Endothelial cell of umbilical vein (primary cell): ENCODE data around the gene PTGFR. TPM values are rescaled to one million over a fixed set of nuclear protein-coding genes. Genes with fewer than 3 reads are reported as not detected.

Experiments used
- BruUV-seq: library from RNA; stranded (reverse); fragments of 400-500 nt; replicated peaks from 2 replicates; lab custom pipeline; 2021; lab: Mats Ljungman, UMichigan
- CTCF ChIA-PET: fragments of 300-600, 350-600 bp; sonication (Branson Sonifier 250); formaldehyde crosslinking; loops from one replicate; lab custom pipeline; 2021; ENCODE audit warnings: antibody characterized with exemption, inconsistent platforms; lab: Charles Lee
- POLR2A ChIA-PET: fragments of 300-600, 350-600 bp; sonication (Branson Sonifier 250); formaldehyde crosslinking; loops from one replicate; lab custom pipeline; 2021; ENCODE audit warnings: antibody characterized with exemption, inconsistent platforms; lab: Charles Lee
- DNase-seq: peaks from one replicate; pipeline ENCODE4 v3.0.0-alpha.2; 2011; ENCODE audit warnings: low read depth, low spot score
- FAIRE-seq: peaks from 2 replicates; lab custom pipeline; 2011; peaks lifted over from hg19 to GRCh38; lab: Jason Lieb, UNC
- H2AFZ ChIP-seq: 2 replicates; pipeline ENCODE4 v1.6.0; 2012; ENCODE audit warnings: low read depth, low read length, control low read depth, inconsistent platforms
- H3K27ac ChIP-seq: 2 replicates; pipeline ENCODE4 v1.5.1; 2011; ENCODE audit warnings: low read depth, mild to moderate bottlenecking, control low read depth, low read length, moderate library complexity; ENCODE audit not compliant: insufficient read depth
- H3K27me3 ChIP-seq, 2 experiments: 2 replicates each; pipeline versions ENCODE4 v1.6.0 to v1.6.1; 2011; ENCODE audit warnings: low read length in 2 of 2, mixed read lengths in 1 of 2; ENCODE audit not compliant: control insufficient read depth in 2 of 2, insufficient read depth in 2 of 2
- H3K36me3 ChIP-seq, 2 experiments: 2 replicates in 1 of 2; 3 replicates in 1 of 2; pipeline ENCODE4 v1.5.1; 2011; ENCODE audit warnings: low read length in 2 of 2, mild to moderate bottlenecking in 1 of 2, moderate library complexity in 1 of 2; ENCODE audit not compliant: control insufficient read depth in 2 of 2, insufficient read depth in 2 of 2; ENCODE audit errors: extremely low read depth in 1 of 2
- H3K4me1 ChIP-seq: 3 replicates; pipeline ENCODE4 v1.5.1; 2011; ENCODE audit warnings: mild to moderate bottlenecking, low read length; ENCODE audit not compliant: control insufficient read depth, insufficient read depth; ENCODE audit errors: extremely low read depth
- H3K4me2 ChIP-seq: 2 replicates; pipeline ENCODE4 v1.6.1; 2011; ENCODE audit warnings: low read length, control low read depth, mixed read lengths; ENCODE audit not compliant: insufficient read depth
- H3K4me3 ChIP-seq, 3 experiments: fragments of 200-600 bp in 1 of 3; sonication (generic), shearing (Covaris generic) in 1 of 3; replicated peaks in 1 of 3; 2 replicates each; pipeline ENCODE4 v1.5.1; 2011 to 2016; ENCODE audit warnings: control low read depth in 3 of 3, low read length in 3 of 3, mild to moderate bottlenecking in 2 of 3, inconsistent platforms in 1 of 3, low read depth in 1 of 3, moderate library complexity in 1 of 3; ENCODE audit not compliant: insufficient read depth in 1 of 3
- H3K79me2 ChIP-seq: 2 replicates; pipeline ENCODE4 v1.6.0; 2012; ENCODE audit warnings: low read length, inconsistent platforms; ENCODE audit not compliant: control insufficient read depth, insufficient read depth
- H3K9ac ChIP-seq: replicated peaks from 2 replicates; pipeline ENCODE3; 2011; ENCODE audit warnings: low read length, control low read depth; ENCODE audit not compliant: insufficient read depth; ENCODE audit errors: extremely low read depth
- H3K9me1 ChIP-seq: replicated peaks from 3 replicates; pipeline ENCODE4 v1.6.0; 2011; ENCODE audit warnings: mild to moderate bottlenecking, low read length; ENCODE audit not compliant: control insufficient read depth, insufficient read depth; ENCODE audit errors: extremely low read depth
- H3K9me3 ChIP-seq: replicated peaks from 2 replicates; pipeline ENCODE4 v1.5.1; 2012; ENCODE audit warnings: low read length, inconsistent platforms; ENCODE audit not compliant: control insufficient read depth, insufficient read depth
- H4K20me1 ChIP-seq: replicated peaks from 2 replicates; pipeline ENCODE3; 2011; ENCODE audit warnings: mild to moderate bottlenecking, low read length; ENCODE audit not compliant: control insufficient read depth, insufficient read depth; ENCODE audit errors: extremely low read depth
- CTCF ChIP-seq, 2 donors: IDR thresholded peaks; 1 replicate in 1 of 2; 2 replicates in 1 of 2; pipeline ENCODE4 v1.5.1; 2011; ENCODE audit warnings: low read length in 2 of 2, mild to moderate bottlenecking in 2 of 2, moderate library complexity in 2 of 2, control low read depth in 1 of 2, inconsistent platforms in 1 of 2, low read depth in 1 of 2; ENCODE audit not compliant: insufficient read depth in 1 of 2; ENCODE audit errors: extremely low read depth in 1 of 2
- EZH2 ChIP-seq: IDR thresholded peaks from 2 replicates; pipeline ENCODE4 v1.6.1; 2012; ENCODE audit warnings: borderline replicate concordance, low read depth, mild to moderate bottlenecking, moderate library complexity, low read length, inconsistent platforms; ENCODE audit not compliant: severe bottlenecking
- FOS ChIP-seq: IDR thresholded peaks from 2 replicates; pipeline ENCODE4 v1.6.1; 2011; ENCODE audit warnings: mild to moderate bottlenecking, low read length, moderate library complexity, borderline replicate concordance; ENCODE audit not compliant: insufficient read depth
- GATA2 ChIP-seq: IDR thresholded peaks from 2 replicates; pipeline ENCODE4 v1.7.0; 2011; ENCODE audit warnings: low read depth, mild to moderate bottlenecking, moderate library complexity, mixed read lengths, low read length; ENCODE audit not compliant: insufficient read length, insufficient read depth
- JUN ChIP-seq: IDR thresholded peaks from 2 replicates; pipeline ENCODE4 v1.6.1; 2011; ENCODE audit warnings: borderline replicate concordance, low read depth; ENCODE audit not compliant: insufficient read length, insufficient read depth
- MYC ChIP-seq: IDR thresholded peaks from one replicate; pipeline ENCODE4 v1.6.1; 2011; ENCODE audit warnings: mild to moderate bottlenecking, low read depth, low read length
- POLR2A ChIP-seq: IDR thresholded peaks from 2 replicates; pipeline ENCODE4 v1.6.1; 2012; ENCODE audit warnings: low read depth, mild to moderate bottlenecking, control low read depth, low read length
- POLR2AphosphoS5 ChIP-seq: IDR thresholded peaks from 2 replicates; pipeline ENCODE4 v1.6.1; 2012; ENCODE audit warnings: low read depth, mild to moderate bottlenecking, control low read depth, low read length, moderate library complexity; ENCODE audit not compliant: insufficient read depth
- dilution Hi-C: fragments of 300-500 bp; cut with MboI; formaldehyde crosslinking; loops from one replicate; pipeline ENCODE4 v1.15.0; 2019; ENCODE audit warnings: low sequenced_read_pairs; ENCODE audit not compliant: extremely low pct_ligation_motif_present
- intact Hi-C: fragments of 100-400 bp; cut with micrococcal nuclease; formaldehyde crosslinking; loops from one replicate; pipeline ENCODE4 v1.10.0; 2022
- polyA plus RNA-seq, 4 experiments: library from polyadenylated mRNA; depleted of rRNA in 3 of 4; stranded (reverse) in 3 of 4; unstranded in 1 of 4; fragments of >200 nt; gene quantifications; 2 replicates each; pipeline versions ENCODE4 v1.2.1 to v1.2.3, GENCODE V29; 2011 to 2012; ENCODE audit warnings: missing spikeins in 1 of 4
- total RNA-seq: library from RNA; stranded (reverse); gene quantifications from 2 replicates; pipeline ENCODE4 v1.2.3, GENCODE V29; 2021
- TF ChIP-seq, protein P1 (sequence below): IDR thresholded peaks from 2 replicates; pipeline ENCODE4 v1.6.1; 2011; ENCODE audit not compliant: insufficient read depth, insufficient read length

PTGFR gene
- total and polyA plus RNA-seq, 2 donors (not counting 3 experiments of a cell fraction or from before 2014, with no cell fraction given): 0.11 to 0.24 TPM

DNA sequence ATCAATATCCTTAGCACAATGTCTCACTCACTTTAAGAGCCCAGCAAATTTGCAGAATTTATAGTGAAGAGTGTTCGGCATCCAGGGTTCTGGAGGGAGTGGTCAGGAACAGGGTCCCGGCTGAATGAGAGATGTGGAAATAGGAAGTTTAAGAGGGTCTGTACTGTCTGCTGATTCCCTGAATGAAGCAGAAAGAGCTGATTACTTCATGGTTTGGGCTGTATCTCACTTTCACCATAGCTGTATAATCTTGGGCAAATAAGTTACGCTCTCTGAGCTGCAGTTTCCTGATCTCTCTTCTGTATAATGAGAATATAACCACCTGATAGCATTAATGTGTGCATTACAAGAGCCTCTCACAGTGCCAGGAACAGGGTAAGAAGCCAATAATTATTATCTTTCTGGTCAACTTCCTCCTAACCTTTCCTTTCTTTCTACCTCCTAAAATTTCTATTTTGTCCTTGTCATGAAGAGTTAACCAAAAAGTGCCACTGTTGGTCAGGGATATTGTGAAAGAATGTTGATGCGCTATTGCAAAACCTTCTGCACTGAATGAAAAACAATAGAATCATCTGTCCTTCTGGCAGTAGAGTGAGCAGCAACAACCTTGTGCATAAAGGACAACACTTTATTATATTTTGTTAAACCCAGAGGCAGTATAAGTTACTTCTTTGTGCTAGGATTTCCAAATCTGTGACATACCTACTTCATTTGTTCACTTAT, 14.7 kb upstream of the PTGFR start:
- Histone ChIP-seq H2AFZ (no peak overlapping the region), H3K9me3 (no peaks in the 10 kb centered on the region), H3K4me2 (no peak overlapping the region), H3K4me1 (no peaks in the 10 kb centered on the region), H3K4me3 (no peak overlapping the region), H3K36me3 (no peaks in the 10 kb centered on the region), H3K9me1 (no peaks in the 10 kb centered on the region), H3K27me3 (peaks cover 2 to 6% of the 10 kb centered on the region in 2 experiments), H3K79me2 (no peaks in the 10 kb centered on the region), H4K20me1 (no peaks in the 10 kb centered on the region), H3K27ac (no peak overlapping the region), H3K9ac (no peak overlapping the region)
- dilution Hi-C loops (no loop called here), intact Hi-C loops (no loop called here)
- BruUV-seq: no TSS peak
- no peak for TF ChIP-seq CTCF (IDR thresholded peaks at IDR 0.05; ENCODE audit: extremely low read depth in 1 of 2, insufficient read depth in 1 of 2, low read depth in 1 of 2, low read length in 2 of 2)
- TF ChIP-seq, protein P1, sequence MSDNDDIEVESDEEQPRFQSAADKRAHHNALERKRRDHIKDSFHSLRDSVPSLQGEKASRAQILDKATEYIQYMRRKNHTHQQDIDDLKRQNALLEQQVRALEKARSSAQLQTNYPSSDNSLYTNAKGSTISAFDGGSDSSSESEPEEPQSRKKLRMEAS: no peak
- no peak for TF ChIP-seq POLR2A
- TF ChIP-seq FOS: no peak
- TF ChIP-seq MYC: no peak
- no peak for TF ChIP-seq JUN
- no peak for TF ChIP-seq GATA2
- TF ChIP-seq EZH2: no peak
- no peak for TF ChIP-seq POLR2AphosphoS5
- ChIA-PET POLR2A (no interaction called here), CTCF (no interaction called here)
- no peak for FAIRE-seq
- no peak for DNase-seq
